ENCODE data around the gene CHKA. TPM values are rescaled to one million over a fixed set of nuclear protein-coding genes. Genes with fewer than 3 reads are reported as not detected.

CHKA gene
- total and polyA plus RNA-seq, 9 of the 15 experiments (the other 6 are each of a cell fraction or from before 2014, with no cell fraction given) = 3.6 to 37.0 (median 30.2) TPM

DNA sequence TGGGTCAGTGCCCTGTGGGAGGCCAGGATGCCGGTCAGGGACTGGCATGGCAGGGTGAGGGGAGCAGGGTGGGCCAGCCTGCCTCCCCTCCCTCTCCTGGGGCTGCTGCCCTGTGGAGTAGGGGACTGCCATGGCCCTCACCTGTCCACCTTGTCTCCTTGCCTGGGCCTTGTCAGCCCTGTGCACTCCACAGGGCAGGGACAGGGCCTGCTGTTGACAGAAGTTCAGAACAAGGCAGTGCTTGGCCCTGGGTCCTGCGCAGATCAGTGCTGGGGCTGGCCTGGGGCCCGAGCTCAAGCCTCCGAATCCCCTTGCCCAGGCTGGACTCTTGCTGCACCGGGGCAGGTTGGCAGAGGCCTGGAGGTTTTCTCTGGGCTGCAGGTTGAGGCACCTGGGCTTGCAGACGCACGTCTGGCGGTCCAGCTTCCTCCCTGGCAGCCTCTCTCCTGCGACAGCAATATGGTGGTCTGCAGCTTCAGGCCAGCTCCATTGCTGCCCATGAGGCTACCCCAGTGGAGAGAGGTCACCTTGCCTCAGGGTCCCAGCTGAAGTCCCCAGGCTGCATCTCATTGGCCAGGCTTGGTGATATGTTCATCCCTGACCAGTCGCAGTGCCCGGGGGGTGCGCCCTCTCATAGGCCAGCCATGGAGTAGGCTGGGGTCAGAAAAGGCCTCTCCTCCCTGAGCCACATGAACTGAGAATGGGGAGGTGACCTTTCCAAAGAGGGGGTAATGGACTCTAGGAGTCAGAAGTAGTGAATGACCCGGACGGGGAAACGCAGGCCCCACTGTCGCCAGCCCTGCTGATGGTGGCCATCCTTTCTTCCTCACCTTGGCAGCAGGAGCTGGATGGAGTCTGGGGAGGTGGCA, 21.5 kb upstream of the CHKA start:
- no peak for FAIRE-seq
- Histone ChIP-seq H3K27me3 (ENCODE audit: control insufficient read depth in 2 of 2, insufficient read depth in 2 of 2, low read length in 2 of 2) (no peaks in the 10 kb centered on the region), H3K4me1 (replicated peaks in 1 of 2; ENCODE audit: control insufficient read depth in 2 of 2, insufficient read depth in 2 of 2, low read length in 2 of 2) (peaks cover 23 to 43% of the 10 kb centered on the region in 2 experiments), H3K4me3 (no peak overlapping the region), H3K9me3 (replicated peaks; ENCODE audit: control insufficient read depth, insufficient read depth, low read depth, low read length) (no peaks in the 10 kb centered on the region), H3K27ac (ENCODE audit: extremely low read depth, low read depth, low read length) (no peak overlapping the region), H3K9ac (ENCODE audit: insufficient read depth in 1 of 2, low read depth in 2 of 2, low read length in 2 of 2) (peak overlapping the region in 1 of 2 experiments; percentile 80; a peak in 2 of 4 replicates), H4K20me1 (replicated peaks; ENCODE audit: control insufficient read depth, insufficient read depth, low read length) (no peaks in the 10 kb centered on the region), H3K79me2 (ENCODE audit: control insufficient read depth, insufficient read depth, low read length) (no peaks in the 10 kb centered on the region), H2AFZ (ENCODE audit: low read depth, low read length) (peak overlapping the region; percentile 73), H3K36me3 (ENCODE audit: control insufficient read depth, insufficient read depth, low read length) (no peaks in the 10 kb centered on the region), H3K9me1 (ENCODE audit: control insufficient read depth, insufficient read depth, low read length) (no peaks in the 10 kb centered on the region), H3K4me2 (ENCODE audit: insufficient read depth, low read length) (no peak overlapping the region)
- intact Hi-C loops (cut with micrococcal nuclease) = no loop called here
- ChIA-PET POLR2A (interaction anchor here (1.0 kb wide), 1 partner anchor 380 kb away, joined by 3 read pairs; no protein-coding TSS in a partner anchor), CTCF (ENCODE audit: low intra/inter-chr PET ratio) (no interaction called here)
- TF ChIP-seq HDAC6 (IDR thresholded peaks at IDR 0.05; ENCODE audit: low read depth, low read length) (no peak), TSHZ1 (CRISPR knock-in tag; IDR thresholded peaks at IDR 0.05) (no peak), ZFX (CRISPR knock-in tag; IDR thresholded peaks at IDR 0.05) (peak; percentile 41)
- in situ Hi-C loops (cut with MboI) = no loop called here
- BruUV-seq (replicated peaks) = no TSS peak
- DNase-seq (ENCODE audit: extremely low read depth in 1 of 4, low spot score in 3 of 4) = no peak
- WGBS (ENCODE audit: insufficient coverage, low coverage, missing lambda C conversion rate) = 80% methylated on average over 11 of the region's 16 CpGs
- ATAC-seq = no peak
